IPS DF 19.7 (cell line): ENCODE results near the gene CCDC149.

Experiments used
- DNase-seq: peaks from one replicate; pipeline ENCODE4 v3.0.0-alpha.2; 2013; ENCODE audit warnings: low read depth, low spot score

Gene CCDC149

GRCh38 chr4:24805067-24805466, 107.8 kb downstream of the CCDC149 start:
- DNase-seq = no peak

- no peak for DNase-seq
These were observed 110.2 kb downstream of the CCDC149 start for GRCh38 chr4:24802648-24803047.

- no peak for DNase-seq
These were observed 111.5 kb downstream of the CCDC149 start for GRCh38 chr4:24801136-24801855.

GRCh38 chr4:24800325-24800895, 112.4 kb downstream of the CCDC149 start:
- DNase-seq = no peak

- DNase-seq = no peak
These were observed 113.1 kb downstream of the CCDC149 start for GRCh38 chr4:24799544-24800324.

GRCh38 chr4:24799196-24799543, 113.7 kb downstream of the CCDC149 start:
- DNase-seq = no peak

- no peak for DNase-seq
These were observed 114.7 kb downstream of the CCDC149 start for GRCh38 chr4:24798036-24798610.

- no peak for DNase-seq
These were observed 116.2 kb downstream of the CCDC149 start for GRCh38 chr4:24796620-24797019.

GRCh38 chr4:24795666-24796381, 117.0 kb downstream of the CCDC149 start:
- no peak for DNase-seq

- peak; percentile 68 for DNase-seq
These were observed 117.8 kb downstream of the CCDC149 start, which contains the start of gene SOD3 for GRCh38 chr4:24794916-24795665. Gene SOD3, plus strand, starts transcription at chr4:24795573. Its CDS starts 3,949 bp downstream, at chr4:24799522.

GRCh38 chr4:24794480-24794879, 118.4 kb downstream of the CCDC149 start:
- no peak for DNase-seq

- no peak for DNase-seq
These were observed 118.8 kb downstream of the CCDC149 start for GRCh38 chr4:24794051-24794450.

GRCh38 chr4:24793219-24794005, 119.4 kb downstream of the CCDC149 start:
- DNase-seq = no peak

GRCh38 chr4:24792552-24792951, 120.3 kb downstream of the CCDC149 start:
- no peak for DNase-seq

GRCh38 chr4:24791043-24791442, 121.8 kb downstream of the CCDC149 start:
- no peak for DNase-seq

GRCh38 chr4:24783506-24783905, 129.3 kb downstream of the CCDC149 start:
- no peak for DNase-seq

- no peak for DNase-seq
These were observed 130.7 kb downstream of the CCDC149 start for GRCh38 chr4:24781999-24782745.

- DNase-seq = no peak
These were observed 131.8 kb downstream of the CCDC149 start for GRCh38 chr4:24780936-24781495.
